Testis (tissue), 2 donors: ENCODE measurements around the gene TBXA2R.

ENCODE experiments used
- CTCF ChIP-seq, 3 experiments: fragments of 450-650 bp in 2 of 3; fragments of 200-600 bp in 1 of 3; sonication (generic) in 1 of 3; IDR thresholded peaks; one replicate each; pipeline ENCODE4 v1.5.1; 2016 to 2019; ENCODE audit warnings: antibody characterized with exemption in 3 of 3, mild to moderate bottlenecking in 2 of 3, moderate library complexity in 1 of 3
- POLR2A ChIP-seq: fragments of 450-650 bp; IDR thresholded peaks from one replicate; pipeline ENCODE4 v1.6.1; 2017; ENCODE audit warnings: antibody characterized with exemption, mild to moderate bottlenecking, moderate library complexity

GRCh38 chr19:3608079-3608641, 1.5 kb upstream of the TBXA2R start:
- TF ChIP-seq CTCF (IDR thresholded peaks at IDR 0.05), result no peak
- TF ChIP-seq POLR2A, result no peak
